ENCODE results near the gene DYNLL2.
"Not testable (repeated sequence)": the region's sequence is repeated elsewhere in the genome, so short reads cannot be mapped to it uniquely, and the experiment has no call there.

Gene DYNLL2

GRCh38 chr17:58092101-58092796, 9.0 kb downstream of the DYNLL2 start:
- DNase-seq (ENCODE audit: insufficient read length) (no peak), FAIRE-seq (no peak)
- no peak for TF ChIP-seq POLR2A (IDR thresholded peaks at IDR 0.05; ENCODE audit: low read depth, low read length)
- TF ChIP-seq POLR2AphosphoS5 (IDR thresholded peaks at IDR 0.05; ENCODE audit: low read depth, low read length): no peak; the same call in 1 of the 2 replicates
- no peak for TF ChIP-seq TAF1 (IDR thresholded peaks at IDR 0.05; ENCODE audit: borderline replicate concordance, low read depth, low read length)

- TF ChIP-seq POLR2AphosphoS5 (IDR thresholded peaks at IDR 0.05; ENCODE audit: low read depth, low read length) (no peak), POLR2A (IDR thresholded peaks at IDR 0.05; ENCODE audit: low read depth, low read length) (no peak), TAF1 (IDR thresholded peaks at IDR 0.05; ENCODE audit: borderline replicate concordance, low read depth, low read length) (no peak)
- no peak for FAIRE-seq
- no peak for DNase-seq (ENCODE audit: insufficient read length)
These were observed 9.7 kb downstream of the DYNLL2 start for GRCh38 chr17:58092797-58093385.

DNA sequence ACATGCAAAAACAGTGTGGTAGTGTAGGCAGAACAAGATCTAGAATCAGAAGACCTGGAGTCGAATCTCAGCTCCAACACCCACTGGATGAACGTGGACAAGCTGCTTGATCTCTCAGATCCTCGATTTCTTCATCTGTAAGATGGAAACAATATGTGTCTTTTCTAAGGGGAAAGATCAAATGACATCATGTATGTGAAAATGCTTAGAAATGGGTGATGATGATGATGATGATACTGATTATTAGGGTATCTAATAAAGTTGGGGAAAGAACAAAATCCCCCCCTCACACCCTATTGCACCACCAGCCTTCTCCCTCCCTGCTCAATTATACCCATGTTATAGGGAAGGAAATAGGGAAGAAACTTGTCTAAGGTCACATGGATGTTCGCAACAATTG, 10.9 kb downstream of the DYNLL2 start:
- no peak for TF ChIP-seq POLR2AphosphoS5 (IDR thresholded peaks at IDR 0.05; ENCODE audit: low read depth, low read length)
- no peak for TF ChIP-seq POLR2A (IDR thresholded peaks at IDR 0.05; ENCODE audit: low read depth, low read length)
- no peak for TF ChIP-seq TAF1 (IDR thresholded peaks at IDR 0.05; ENCODE audit: borderline replicate concordance, low read depth, low read length)
- no peak for FAIRE-seq
- no peak for DNase-seq (ENCODE audit: insufficient read length)

DNA sequence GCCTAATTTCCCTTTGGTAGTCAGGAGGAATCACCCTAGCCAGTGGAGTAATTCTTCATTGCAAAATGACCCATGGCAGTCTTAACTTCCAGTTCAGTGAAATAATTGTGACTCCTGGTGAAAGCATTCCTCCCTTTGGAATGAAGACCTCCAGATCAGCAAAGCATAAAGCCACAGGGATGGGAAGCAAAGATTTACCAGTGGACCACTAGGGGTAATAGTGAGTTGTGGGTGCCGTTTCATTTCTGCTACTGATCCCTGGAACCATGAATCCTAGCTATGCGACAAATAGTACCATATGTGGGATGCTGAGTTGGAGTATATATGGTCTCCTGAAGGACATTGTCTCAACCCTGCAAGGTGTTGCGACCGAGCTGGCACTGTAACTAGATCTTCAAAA, 13.7 kb downstream of the DYNLL2 start:
- TF ChIP-seq POLR2A (IDR thresholded peaks at IDR 0.05; ENCODE audit: low read depth, low read length): no peak
- TF ChIP-seq POLR2AphosphoS5 (IDR thresholded peaks at IDR 0.05; ENCODE audit: low read depth, low read length): no peak
- FAIRE-seq: no peak
- no peak for DNase-seq (ENCODE audit: insufficient read length)

DNA sequence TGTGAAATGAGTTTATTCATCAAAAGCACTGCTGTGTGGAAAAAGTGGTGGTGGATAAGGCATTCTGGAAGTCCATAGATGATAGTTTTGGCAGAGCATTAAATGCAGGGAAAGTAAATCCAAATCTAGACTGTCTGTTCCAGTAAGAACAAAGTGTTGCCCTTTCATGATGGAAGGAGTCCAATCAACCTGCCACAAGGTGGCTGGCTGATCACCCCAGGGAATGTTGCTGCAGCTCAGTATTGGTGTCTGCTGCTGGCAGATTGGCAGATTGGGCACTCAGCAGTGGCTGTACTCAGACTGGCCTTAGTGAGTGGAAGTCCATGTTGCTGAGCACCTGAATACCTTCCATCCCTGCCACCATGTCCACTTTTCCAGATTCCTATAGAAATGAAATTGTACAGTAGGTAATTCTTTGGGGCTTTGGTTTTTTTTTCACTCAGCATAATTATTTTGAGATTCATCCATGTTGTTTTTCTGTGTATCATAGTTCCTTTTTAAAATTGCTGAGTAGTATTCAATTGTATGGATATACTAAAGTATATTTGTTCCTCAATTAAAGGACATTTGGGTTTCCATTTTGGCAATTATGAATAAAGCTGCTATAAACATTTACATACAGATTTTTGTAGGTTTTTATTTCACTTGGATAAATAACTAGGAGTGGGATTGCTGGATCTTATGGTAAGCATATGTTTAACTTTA, 14.3 kb downstream of the DYNLL2 start:
- FAIRE-seq (no peak), DNase-seq (ENCODE audit: insufficient read length) (no peak)
- no peak for TF ChIP-seq POLR2AphosphoS5 (IDR thresholded peaks at IDR 0.05; ENCODE audit: low read depth, low read length)

DNA sequence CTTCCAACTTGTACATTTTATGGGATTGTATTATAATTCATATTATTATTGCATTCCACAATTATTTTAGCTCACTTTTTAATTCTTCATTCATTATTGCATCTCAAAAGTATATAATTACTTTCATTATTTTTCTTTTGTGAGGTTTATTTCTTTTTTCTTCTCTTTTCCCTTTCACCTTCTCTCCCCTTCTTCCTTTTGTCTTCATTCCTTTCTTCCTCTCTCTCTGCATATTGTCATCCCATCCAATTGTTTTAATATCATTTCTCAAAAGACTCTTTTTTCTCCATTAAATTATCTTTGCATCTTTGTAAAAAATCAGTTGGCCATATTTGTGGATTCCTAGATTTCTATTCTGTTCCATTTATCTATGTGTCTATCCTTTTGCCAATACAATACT, 17.3 kb downstream of the DYNLL2 start:
- no peak for TF ChIP-seq POLR2A (IDR thresholded peaks at IDR 0.05; ENCODE audit: low read depth, low read length)
- no peak for TF ChIP-seq TAF1 (IDR thresholded peaks at IDR 0.05; ENCODE audit: borderline replicate concordance, low read depth, low read length)
- no peak for TF ChIP-seq POLR2AphosphoS5 (IDR thresholded peaks at IDR 0.05; ENCODE audit: low read depth, low read length)
- FAIRE-seq (no peak), DNase-seq (ENCODE audit: insufficient read length) (no peak)

DNA sequence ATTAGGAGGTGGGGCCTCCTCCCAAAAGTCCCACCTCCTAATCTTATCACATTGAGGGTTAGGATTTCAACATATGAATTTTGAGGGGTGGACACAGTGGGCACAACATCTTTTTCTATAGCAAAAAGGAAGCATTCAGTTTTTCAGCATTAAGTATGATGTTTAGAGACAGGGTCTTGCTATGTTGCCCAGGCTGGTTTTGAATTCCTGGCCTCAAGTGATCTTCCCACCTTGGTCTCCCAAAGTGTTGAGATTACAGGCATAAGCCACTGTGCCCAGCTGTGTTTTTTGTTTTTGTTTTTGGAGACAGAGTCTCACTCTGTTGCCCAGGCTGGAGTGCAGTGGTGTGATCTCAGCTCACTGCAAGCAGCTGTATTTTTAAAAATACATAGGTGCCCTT, 18.7 kb downstream of the DYNLL2 start:
- not testable (repeated sequence) for DNase-seq (ENCODE audit: insufficient read length); FAIRE-seq

- no peak for TF ChIP-seq POLR2A (IDR thresholded peaks at IDR 0.05; ENCODE audit: low read depth, low read length)
- no peak for TF ChIP-seq POLR2AphosphoS5 (IDR thresholded peaks at IDR 0.05; ENCODE audit: low read depth, low read length)
- no peak for TF ChIP-seq TAF1 (IDR thresholded peaks at IDR 0.05; ENCODE audit: borderline replicate concordance, low read depth, low read length)
- DNase-seq (ENCODE audit: insufficient read length): no peak
- FAIRE-seq: no peak
These were observed 21.9 kb downstream of the DYNLL2 start for GRCh38 chr17:58105093-58105492.

DNA sequence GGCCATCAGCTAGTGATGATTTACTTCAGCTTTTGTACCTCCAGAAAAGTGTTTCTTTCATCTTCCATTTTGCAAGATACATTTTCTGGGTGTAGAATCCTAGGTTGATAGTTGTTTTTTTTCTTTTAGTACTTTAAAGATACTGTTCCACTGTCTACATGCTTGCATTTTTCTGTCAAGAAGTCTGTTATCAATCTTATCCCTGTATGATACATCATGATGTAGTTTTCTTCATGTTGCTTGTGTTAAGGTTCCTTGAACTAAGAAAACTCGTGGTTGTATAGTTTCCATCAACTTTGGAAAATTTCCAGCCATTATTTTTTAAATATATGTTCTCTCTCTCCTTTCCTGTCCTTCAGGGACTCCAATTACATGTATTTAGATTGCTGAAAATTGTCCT, 24.1 kb downstream of the DYNLL2 start:
- DNase-seq (ENCODE audit: insufficient read length) (no peak), FAIRE-seq (no peak)
- TF ChIP-seq POLR2AphosphoS5 (IDR thresholded peaks at IDR 0.05; ENCODE audit: low read depth, low read length) (no peak), TAF1 (IDR thresholded peaks at IDR 0.05; ENCODE audit: borderline replicate concordance, low read depth, low read length) (no peak), POLR2A (IDR thresholded peaks at IDR 0.05; ENCODE audit: low read depth, low read length) (no peak)

GRCh38 chr17:58109197-58109596, 26.0 kb downstream of the DYNLL2 start:
- DNase-seq (ENCODE audit: insufficient read length): no peak
- no peak for FAIRE-seq
- TF ChIP-seq POLR2A (IDR thresholded peaks at IDR 0.05; ENCODE audit: low read depth, low read length) (no peak), TAF1 (IDR thresholded peaks at IDR 0.05; ENCODE audit: borderline replicate concordance, low read depth, low read length) (no peak), POLR2AphosphoS5 (IDR thresholded peaks at IDR 0.05; ENCODE audit: low read depth, low read length) (no peak)

- TF ChIP-seq POLR2AphosphoS5 (IDR thresholded peaks at IDR 0.05; ENCODE audit: low read depth, low read length) (no peak), POLR2A (IDR thresholded peaks at IDR 0.05; ENCODE audit: low read depth, low read length) (no peak), TAF1 (IDR thresholded peaks at IDR 0.05; ENCODE audit: borderline replicate concordance, low read depth, low read length) (no peak)
- FAIRE-seq (no peak), DNase-seq (ENCODE audit: insufficient read length) (no peak)
These were observed 26.8 kb downstream of the DYNLL2 start for GRCh38 chr17:58110012-58110411.

DNA sequence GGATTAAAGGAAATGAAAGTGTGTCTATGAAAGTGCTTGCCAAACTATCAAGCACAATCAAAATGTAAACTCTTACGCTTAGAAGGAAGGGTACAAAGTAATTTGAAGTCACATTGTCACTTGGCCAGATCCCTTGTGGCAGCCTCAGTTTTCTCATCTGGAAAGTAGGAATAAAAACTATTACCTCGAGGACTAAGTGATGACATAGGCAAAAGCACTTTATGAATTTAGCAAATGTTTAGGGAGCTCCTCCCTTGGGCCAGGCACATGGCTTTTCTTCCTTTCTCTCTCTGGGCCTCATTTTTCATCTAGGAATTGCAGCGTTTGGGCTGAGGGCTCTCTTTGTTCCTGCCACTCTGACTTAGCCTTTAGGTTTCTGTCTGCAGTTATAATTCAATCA, 28.5 kb downstream of the DYNLL2 start:
- TF ChIP-seq TAF1 (IDR thresholded peaks at IDR 0.05; ENCODE audit: borderline replicate concordance, low read depth, low read length) (no peak), POLR2AphosphoS5 (IDR thresholded peaks at IDR 0.05; ENCODE audit: low read depth, low read length) (no peak)
- FAIRE-seq: no peak

More for the DNA sequence above, 28.5 kb downstream of the DYNLL2 start:
- no peak for DNase-seq (ENCODE audit: insufficient read length)

Data from GM12892 (cell line).